ENCODE measurements around the gene PRKCE. TPM values are rescaled to one million over a fixed set of nuclear protein-coding genes. Genes with fewer than 3 reads are reported as not detected.

Gene PRKCE
- total RNA-seq, 1 experiment from 2014 or later: 21.7 TPM

DNA sequence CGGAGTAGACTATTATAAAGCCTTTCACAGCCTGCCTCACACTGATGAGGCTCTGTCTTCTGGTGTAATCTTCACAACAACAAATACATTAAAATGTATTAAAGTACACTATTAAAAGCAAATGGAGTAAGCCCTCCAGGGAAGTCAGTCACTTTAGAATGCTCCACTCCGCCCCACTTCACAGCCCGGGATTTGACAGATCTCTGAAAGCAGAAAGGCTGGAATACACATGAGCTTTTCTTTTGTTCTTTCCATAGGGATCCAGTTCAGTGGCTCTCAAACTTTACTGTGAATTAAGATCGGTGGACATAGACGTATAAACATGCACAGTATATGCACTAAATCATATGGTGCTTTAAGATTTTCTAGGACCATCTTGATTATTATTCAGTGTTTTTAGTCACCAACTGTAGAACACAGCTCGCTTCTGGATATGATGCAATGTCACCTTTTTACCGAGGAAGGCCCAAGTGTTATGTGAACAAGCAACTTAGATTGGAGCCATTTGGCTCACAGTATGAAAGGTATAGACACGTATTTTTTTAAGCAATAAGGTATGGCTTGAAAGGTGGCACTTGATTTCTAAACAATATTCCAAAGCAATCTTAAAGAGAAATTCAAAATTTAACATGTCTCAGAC, 151.1 kb downstream of the PRKCE start:
- Histone ChIP-seq H3K36me3 (ENCODE audit: low read depth) (no peaks in the 10 kb centered on the region), H3K27me3 (ENCODE audit: insufficient read depth, low read depth) (no peaks in the 10 kb centered on the region), H3K4me1 (replicated peaks; ENCODE audit: insufficient read depth) (no peaks in the 10 kb centered on the region), H3K4me2 (no peak overlapping the region), H3K27ac (no peak overlapping the region), H3K4me3 (no peak overlapping the region), H3K9me2 (ENCODE audit: insufficient read depth) (no peaks in the 10 kb centered on the region), H3F3A (ENCODE audit: insufficient read depth, low read depth) (no peaks in the 10 kb centered on the region), H3K9me3 (ENCODE audit: insufficient read depth, low read depth) (no peaks in the 10 kb centered on the region), H2AFZ (no peak overlapping the region), H3K79me2 (ENCODE audit: low read depth) (0 out of 2 replicates have a peak, but pooled peaks cover 9% of the 10 kb centered on the region), H4K20me1 (ENCODE audit: insufficient read depth) (peaks cover 25% of the 10 kb centered on the region)
- POLR2A ChIA-PET (ENCODE audit: unreplicated experiment): interaction anchor here (0.6 kb wide), 1 partner anchor 125 kb away, joined by 6 read pairs; no protein-coding TSS in a partner anchor
- CTCF ChIA-PET: no interaction called here
- BruUV-seq (replicated peaks): no TSS peak
- intact Hi-C loops (cut with micrococcal nuclease; ENCODE audit: unreplicated experiment): no loop called here
- TF ChIP-seq, protein P1, sequence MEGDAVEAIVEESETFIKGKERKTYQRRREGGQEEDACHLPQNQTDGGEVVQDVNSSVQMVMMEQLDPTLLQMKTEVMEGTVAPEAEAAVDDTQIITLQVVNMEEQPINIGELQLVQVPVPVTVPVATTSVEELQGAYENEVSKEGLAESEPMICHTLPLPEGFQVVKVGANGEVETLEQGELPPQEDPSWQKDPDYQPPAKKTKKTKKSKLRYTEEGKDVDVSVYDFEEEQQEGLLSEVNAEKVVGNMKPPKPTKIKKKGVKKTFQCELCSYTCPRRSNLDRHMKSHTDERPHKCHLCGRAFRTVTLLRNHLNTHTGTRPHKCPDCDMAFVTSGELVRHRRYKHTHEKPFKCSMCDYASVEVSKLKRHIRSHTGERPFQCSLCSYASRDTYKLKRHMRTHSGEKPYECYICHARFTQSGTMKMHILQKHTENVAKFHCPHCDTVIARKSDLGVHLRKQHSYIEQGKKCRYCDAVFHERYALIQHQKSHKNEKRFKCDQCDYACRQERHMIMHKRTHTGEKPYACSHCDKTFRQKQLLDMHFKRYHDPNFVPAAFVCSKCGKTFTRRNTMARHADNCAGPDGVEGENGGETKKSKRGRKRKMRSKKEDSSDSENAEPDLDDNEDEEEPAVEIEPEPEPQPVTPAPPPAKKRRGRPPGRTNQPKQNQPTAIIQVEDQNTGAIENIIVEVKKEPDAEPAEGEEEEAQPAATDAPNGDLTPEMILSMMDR (conservative IDR thresholded peaks at IDR 0.05): no peak
- no peak for TF ChIP-seq EZH2 (IDR thresholded peaks at IDR 0.05; ENCODE audit: low read depth)
- DNase-seq: no peak

DNA sequence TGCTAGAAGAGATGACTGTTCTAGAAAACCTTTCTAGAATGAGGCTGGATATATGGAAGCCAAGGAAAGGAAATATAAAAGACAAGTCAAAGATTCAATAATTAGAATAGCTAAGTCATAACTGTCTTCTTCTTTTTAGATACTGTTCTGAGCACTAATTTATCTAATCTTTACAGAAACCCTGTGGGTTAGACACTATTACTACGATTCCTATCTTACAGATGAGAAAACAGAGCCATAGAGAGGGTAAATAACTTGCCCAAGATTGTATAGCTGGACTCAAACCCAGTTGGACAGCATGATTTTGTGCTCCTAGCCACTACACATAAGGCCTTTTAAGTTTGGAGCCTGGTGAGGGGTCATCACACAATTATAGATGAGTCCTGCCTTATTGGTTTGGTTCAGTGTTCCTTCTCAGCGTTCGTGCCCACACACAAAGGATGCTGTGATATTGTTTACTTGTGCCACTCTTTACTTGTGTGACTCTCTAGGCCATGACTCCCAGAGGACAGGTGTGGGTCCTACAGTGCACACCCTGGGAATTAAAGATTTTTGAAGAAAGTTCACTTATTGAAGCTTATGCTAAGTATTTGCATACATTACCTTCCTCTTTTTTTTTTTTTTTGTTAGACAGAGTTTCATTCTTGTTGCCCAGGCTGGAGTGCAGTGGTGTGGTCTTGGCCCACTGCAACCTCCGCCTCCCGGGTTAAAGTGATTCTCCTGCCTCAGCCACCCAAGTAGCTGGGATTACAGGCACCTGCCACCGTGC, 153.7 kb downstream of the PRKCE start:
- Histone ChIP-seq H3K79me2 (ENCODE audit: low read depth) (0 out of 2 replicates have a peak, but pooled peaks cover 8% of the 10 kb centered on the region), H3K4me2 (no peak overlapping the region), H3K4me3 (no peak overlapping the region), H4K20me1 (ENCODE audit: insufficient read depth) (peaks cover 15% of the 10 kb centered on the region), H3K4me1 (replicated peaks; ENCODE audit: insufficient read depth) (no peaks in the 10 kb centered on the region), H3K9me3 (ENCODE audit: insufficient read depth, low read depth) (no peaks in the 10 kb centered on the region), H2AFZ (no peak overlapping the region), H3K27me3 (ENCODE audit: insufficient read depth, low read depth) (no peaks in the 10 kb centered on the region), H3F3A (ENCODE audit: insufficient read depth, low read depth) (no peaks in the 10 kb centered on the region), H3K9me2 (ENCODE audit: insufficient read depth) (no peaks in the 10 kb centered on the region), H3K27ac (no peak overlapping the region), H3K36me3 (ENCODE audit: low read depth) (no peaks in the 10 kb centered on the region)
- TF ChIP-seq, protein P1 (conservative IDR thresholded peaks at IDR 0.05): no peak
- TF ChIP-seq EZH2 (IDR thresholded peaks at IDR 0.05; ENCODE audit: low read depth): no peak
- no peak for DNase-seq
- BruUV-seq (replicated peaks): no TSS peak
- ChIA-PET POLR2A (ENCODE audit: unreplicated experiment) (interaction anchor here (0.6 kb wide), 1 partner anchor 30 kb away, joined by 7 read pairs; no protein-coding TSS in a partner anchor), CTCF (no interaction called here)
- intact Hi-C loops (cut with micrococcal nuclease; ENCODE audit: unreplicated experiment): no loop called here

DNA sequence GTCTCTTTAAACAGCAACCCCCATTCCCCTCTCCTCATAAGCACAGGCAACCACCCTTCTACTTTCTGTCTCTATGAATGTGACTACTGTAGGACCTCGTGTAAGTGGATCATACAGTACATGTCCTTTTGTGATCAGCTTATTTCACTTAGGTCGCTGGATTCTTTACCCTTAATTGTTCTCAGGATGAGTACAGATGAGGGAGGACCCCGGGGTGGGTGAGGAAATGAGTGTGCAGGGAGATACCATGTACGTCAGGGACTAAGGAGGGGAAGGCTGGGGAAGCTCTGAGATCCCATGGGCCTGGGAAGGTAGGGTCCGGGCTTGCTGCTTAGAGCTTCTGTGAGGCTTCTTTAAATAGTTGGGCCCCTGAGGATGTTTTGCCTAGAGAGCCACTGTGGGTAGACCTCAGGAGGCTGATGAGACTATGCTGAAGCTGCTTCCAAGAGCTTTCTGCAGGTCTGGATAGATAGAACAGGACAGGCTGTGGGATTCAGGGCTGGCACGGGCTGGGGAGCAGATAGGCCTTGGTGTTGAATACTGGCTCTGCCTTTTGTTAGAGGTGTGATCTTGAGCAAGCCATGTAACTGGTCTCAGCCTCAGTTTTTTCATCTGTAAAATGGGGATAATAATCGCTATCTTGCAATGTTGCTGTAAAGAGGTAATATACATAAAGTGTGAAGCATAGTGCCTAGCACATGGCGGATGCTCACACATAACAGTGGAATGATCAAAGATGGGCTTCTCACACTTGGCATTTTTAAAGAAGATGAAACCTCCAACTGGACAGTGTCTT, 155.3 kb downstream of the PRKCE start:
- ChIA-PET POLR2A (ENCODE audit: unreplicated experiment) (interaction anchor here (0.5 kb wide), 1 partner anchor 11 kb away, joined by 3 read pairs; no protein-coding TSS in a partner anchor), CTCF (no interaction called here)
- Histone ChIP-seq H3K27me3 (ENCODE audit: insufficient read depth, low read depth) (no peaks in the 10 kb centered on the region), H3K79me2 (ENCODE audit: low read depth) (no peaks in the 10 kb centered on the region), H2AFZ (no peak overlapping the region), H3K27ac (no peak overlapping the region), H3K4me1 (replicated peaks; ENCODE audit: insufficient read depth) (peaks cover 7% of the 10 kb centered on the region), H3K4me3 (no peak overlapping the region), H3K4me2 (no peak overlapping the region), H4K20me1 (ENCODE audit: insufficient read depth) (peaks cover 24% of the 10 kb centered on the region; the same call in 1 of the 2 replicates), H3K9me2 (ENCODE audit: insufficient read depth) (no peaks in the 10 kb centered on the region), H3F3A (ENCODE audit: insufficient read depth, low read depth) (peaks cover 5% of the 10 kb centered on the region), H3K36me3 (ENCODE audit: low read depth) (no peaks in the 10 kb centered on the region), H3K9me3 (ENCODE audit: insufficient read depth, low read depth) (no peaks in the 10 kb centered on the region)
- TF ChIP-seq EZH2 (IDR thresholded peaks at IDR 0.05; ENCODE audit: low read depth): no peak
- TF ChIP-seq, protein P1 (conservative IDR thresholded peaks at IDR 0.05): no peak
- intact Hi-C loops (cut with micrococcal nuclease; ENCODE audit: unreplicated experiment): no loop called here
- BruUV-seq (replicated peaks): no TSS peak
- no peak for DNase-seq
